ENCODE data around the gene CCDC28A. TPM values are rescaled to one million over a fixed set of nuclear protein-coding genes. Genes with fewer than 3 reads are reported as not detected.

Gene CCDC28A
- polyA plus RNA-seq, 3 donors, result 16.6 to 53.3 (median 42.6) TPM

GRCh38 chr6:138776659-138777058 is 3.1 kb downstream of the CCDC28A start:
- intact Hi-C loops (cut with micrococcal nuclease), result loop anchor here (10.0 kb wide), 3 partner anchors 358 to 662 kb away; partner anchors contain the start of genes HEBP2 (in 1 of the 2) and HECA (in 1 of the 2)

GRCh38 chr6:138778331-138778730 is 4.8 kb downstream of the CCDC28A start:
- Histone ChIP-seq H3K9ac (ENCODE audit: insufficient read depth, low read length, poor library complexity, severe bottlenecking) (no peak overlapping the region), H4K20me1 (ENCODE audit: insufficient read depth, low read length) (no peaks in the 10 kb centered on the region), H3K9me3 (replicated peaks in 1 of 2; ENCODE audit: control insufficient read depth in 1 of 2, insufficient read depth in 1 of 2, low read length in 2 of 2) (no peaks in the 10 kb centered on the region), H3K4me2 (replicated peaks; ENCODE audit: extremely low read depth, low read length, poor library complexity, severe bottlenecking) (no peak overlapping the region), H3K27ac (ENCODE audit: low read depth in 1 of 2, low read length in 2 of 2) (no peak overlapping the region), H3K36me3 (replicated peaks in 1 of 2; ENCODE audit: control insufficient read depth in 1 of 2, insufficient read depth in 2 of 2, low read length in 2 of 2) (peaks cover 41 to 64% of the 10 kb centered on the region in 2 donors), H3K4me3 (replicated peaks in 1 of 3; ENCODE audit: low read depth in 2 of 3, low read length in 3 of 3) (no peak overlapping the region), H3K27me3 (ENCODE audit: control insufficient read depth in 2 of 2, insufficient read depth in 2 of 2, low read length in 2 of 2) (no peaks in the 10 kb centered on the region), H2AFZ (ENCODE audit: insufficient read depth, low read depth, low read length, poor library complexity, severe bottlenecking) (no peak overlapping the region), H3K4me1 (ENCODE audit: control insufficient read depth in 1 of 2, insufficient read depth in 2 of 2, low read length in 2 of 2) (peaks cover 7 to 9% of the 10 kb centered on the region in 2 donors), H3K79me2 (ENCODE audit: insufficient read depth, low read length) (peaks cover 10% of the 10 kb centered on the region)
- no peak overlapping the region for H3K4me3 Mint-ChIP-seq
- peaks cover 0 to under 1% (median 0%) of the 10 kb centered on the region in 3 donors for H3K27me3 Mint-ChIP-seq (ENCODE audit: low read depth in 3 of 3)
- H3K36me3 Mint-ChIP-seq, result peaks cover 50 to 59% of the 10 kb centered on the region in 2 donors
- WGBS (ENCODE audit: insufficient coverage), result 80% methylated on average over 1 of the region's 6 CpGs
- no peak overlapping the region for H3K27ac Mint-ChIP-seq
- no peak for DNase-seq
- no peaks in the 10 kb centered on the region for H3K9me3 Mint-ChIP-seq
- TF ChIP-seq, protein P1, sequence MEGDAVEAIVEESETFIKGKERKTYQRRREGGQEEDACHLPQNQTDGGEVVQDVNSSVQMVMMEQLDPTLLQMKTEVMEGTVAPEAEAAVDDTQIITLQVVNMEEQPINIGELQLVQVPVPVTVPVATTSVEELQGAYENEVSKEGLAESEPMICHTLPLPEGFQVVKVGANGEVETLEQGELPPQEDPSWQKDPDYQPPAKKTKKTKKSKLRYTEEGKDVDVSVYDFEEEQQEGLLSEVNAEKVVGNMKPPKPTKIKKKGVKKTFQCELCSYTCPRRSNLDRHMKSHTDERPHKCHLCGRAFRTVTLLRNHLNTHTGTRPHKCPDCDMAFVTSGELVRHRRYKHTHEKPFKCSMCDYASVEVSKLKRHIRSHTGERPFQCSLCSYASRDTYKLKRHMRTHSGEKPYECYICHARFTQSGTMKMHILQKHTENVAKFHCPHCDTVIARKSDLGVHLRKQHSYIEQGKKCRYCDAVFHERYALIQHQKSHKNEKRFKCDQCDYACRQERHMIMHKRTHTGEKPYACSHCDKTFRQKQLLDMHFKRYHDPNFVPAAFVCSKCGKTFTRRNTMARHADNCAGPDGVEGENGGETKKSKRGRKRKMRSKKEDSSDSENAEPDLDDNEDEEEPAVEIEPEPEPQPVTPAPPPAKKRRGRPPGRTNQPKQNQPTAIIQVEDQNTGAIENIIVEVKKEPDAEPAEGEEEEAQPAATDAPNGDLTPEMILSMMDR (IDR thresholded peaks at IDR 0.05), result no peak
- intact Hi-C loops (cut with micrococcal nuclease), result loop anchor here (10.0 kb wide), 3 partner anchors 356 to 664 kb away; partner anchors contain the start of genes HEBP2 (in 1 of the 2) and HECA (in 1 of the 2)
- peaks cover 5% of the 10 kb centered on the region for H3K4me1 Mint-ChIP-seq

More at GRCh38 chr6:138776659-138777058, 3.1 kb downstream of the CCDC28A start:
- Histone ChIP-seq H4K20me1 (ENCODE audit: insufficient read depth, low read length) (no peaks in the 10 kb centered on the region), H3K79me2 (ENCODE audit: insufficient read depth, low read length) (peaks cover 10% of the 10 kb centered on the region), H2AFZ (ENCODE audit: insufficient read depth, low read depth, low read length, poor library complexity, severe bottlenecking) (no peak overlapping the region), H3K9me3 (replicated peaks in 1 of 2; ENCODE audit: control insufficient read depth in 1 of 2, insufficient read depth in 1 of 2, low read length in 2 of 2) (no peaks in the 10 kb centered on the region), H3K4me3 (replicated peaks in 1 of 3; ENCODE audit: low read depth in 2 of 3, low read length in 3 of 3) (no peak overlapping the region), H3K4me1 (ENCODE audit: control insufficient read depth in 1 of 2, insufficient read depth in 2 of 2, low read length in 2 of 2) (peaks cover 14 to 15% of the 10 kb centered on the region in 2 donors), H3K27ac (ENCODE audit: low read depth in 1 of 2, low read length in 2 of 2) (no peak overlapping the region), H3K4me2 (replicated peaks; ENCODE audit: extremely low read depth, low read length, poor library complexity, severe bottlenecking) (no peak overlapping the region), H3K36me3 (replicated peaks in 1 of 2; ENCODE audit: control insufficient read depth in 1 of 2, insufficient read depth in 2 of 2, low read length in 2 of 2) (peaks cover 30 to 47% of the 10 kb centered on the region in 2 donors), H3K9ac (ENCODE audit: insufficient read depth, low read length, poor library complexity, severe bottlenecking) (no peak overlapping the region), H3K27me3 (ENCODE audit: control insufficient read depth in 2 of 2, insufficient read depth in 2 of 2, low read length in 2 of 2) (no peaks in the 10 kb centered on the region)
- Mint-ChIP-seq H3K27me3 (ENCODE audit: low read depth in 3 of 3) (no peaks in the 10 kb centered on the region), H3K36me3 (peaks cover 37 to 47% of the 10 kb centered on the region in 2 donors), H3K4me1 (peaks cover 13% of the 10 kb centered on the region), H3K4me3 (no peak overlapping the region), H3K27ac (no peak overlapping the region), H3K9me3 (no peaks in the 10 kb centered on the region)
- TF ChIP-seq, protein P1 (IDR thresholded peaks at IDR 0.05), result no peak
- DNase-seq, result no peak
- no CpG with 5 or more reads among the region's 1 CpG for WGBS (ENCODE audit: insufficient coverage)
